IPS-NIHi7 (cell line): ENCODE data around the gene GIPC2.
"Not testable (repeated sequence)": the region's sequence is repeated elsewhere in the genome, so short reads cannot be mapped to it uniquely, and the experiment has no call there.

ENCODE experiments used
- DNase-seq: peaks from one replicate; pipeline ENCODE4 v3.0.0; 2012; ENCODE audit warnings: mixed read lengths; ENCODE audit errors: extremely low spot score

Gene GIPC2

DNA sequence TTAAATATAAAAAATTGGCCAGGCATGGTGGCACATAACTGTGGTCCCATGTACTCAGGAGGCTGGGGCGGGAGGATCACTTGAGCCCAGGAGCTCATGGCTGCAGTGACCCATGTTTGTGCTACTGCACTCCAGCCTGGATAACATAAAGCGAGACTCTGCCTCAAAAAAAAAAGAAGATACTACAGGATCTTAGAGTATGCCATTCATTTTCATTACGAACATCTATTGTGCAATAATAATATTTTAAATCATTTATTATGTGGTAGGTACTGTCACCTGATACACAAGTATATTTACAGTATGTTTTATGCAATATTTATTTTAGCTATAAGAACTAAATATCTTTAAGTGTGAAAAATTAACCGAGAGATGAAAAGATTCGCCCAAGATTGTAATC lies 9.3 kb upstream of the GIPC2 start:
- DNase-seq = no peak

DNA sequence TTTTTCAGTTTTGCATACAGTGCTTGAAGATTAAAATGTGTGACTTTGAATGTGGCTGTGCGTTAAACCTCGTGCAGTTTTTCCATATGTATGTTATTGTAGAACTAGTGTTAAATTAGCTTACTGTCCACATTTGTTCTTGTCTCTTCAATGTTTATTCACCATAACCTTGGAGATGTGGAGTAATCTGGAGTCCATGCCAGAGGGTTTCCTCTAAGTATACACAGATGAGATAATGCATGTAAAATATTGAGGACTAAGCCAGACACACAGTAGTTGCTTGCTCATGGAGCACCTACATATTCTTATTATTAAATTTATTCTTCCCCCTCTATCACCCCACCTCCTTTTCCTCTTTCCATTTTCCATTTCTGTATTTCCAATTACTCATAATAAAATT lies 7.7 kb upstream of the GIPC2 start:
- DNase-seq = no peak

DNA sequence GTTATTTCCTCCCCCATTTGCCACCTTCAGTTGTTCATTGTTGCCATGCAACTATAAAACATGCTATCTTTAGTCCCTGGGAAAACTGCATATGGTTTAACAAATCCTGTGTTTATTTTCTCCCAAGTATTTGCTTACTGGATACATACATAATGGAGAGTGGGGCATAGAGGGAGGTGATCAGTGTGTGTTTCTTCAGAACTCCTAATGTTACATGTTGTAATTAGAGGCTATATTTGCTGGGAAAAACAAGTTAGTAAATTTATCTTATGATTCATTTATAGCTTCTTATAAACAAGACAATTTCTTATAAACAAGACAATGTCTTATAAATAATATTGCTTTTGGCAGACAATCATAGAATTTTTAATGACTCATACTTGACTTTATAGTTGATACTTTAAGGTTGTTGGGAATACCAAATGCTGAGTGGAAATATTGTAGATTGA lies 7.3 kb upstream of the GIPC2 start:
- no peak for DNase-seq

DNA sequence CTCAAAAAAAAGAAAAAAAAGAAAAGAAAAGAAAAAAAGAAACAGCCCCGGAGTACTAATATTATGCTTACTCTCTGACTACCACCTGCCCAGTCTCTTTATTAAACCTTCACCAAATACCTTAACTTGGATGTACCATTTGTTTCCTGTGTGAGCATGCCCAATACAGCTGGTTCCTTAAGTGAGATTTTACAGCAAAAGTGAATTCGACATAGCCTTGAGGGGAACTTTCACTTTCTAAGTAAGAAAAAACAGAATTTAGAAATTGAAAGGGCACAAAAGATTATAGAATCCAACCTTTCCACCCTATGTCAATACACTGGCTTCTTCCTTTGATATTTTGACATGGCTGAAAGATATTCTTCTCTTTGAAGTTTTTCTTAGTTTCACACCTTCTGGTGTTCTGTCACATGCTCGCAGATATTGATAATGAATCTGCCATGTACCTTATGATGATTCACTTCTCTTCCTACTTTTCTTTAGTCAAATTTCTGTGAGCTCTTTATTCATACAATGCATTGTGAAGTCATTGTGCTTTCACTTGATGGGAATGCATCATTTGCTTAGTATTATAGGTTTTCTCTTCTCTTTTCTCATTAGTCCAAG lies 5.2 kb upstream of the GIPC2 start:
- no peak for DNase-seq

DNA sequence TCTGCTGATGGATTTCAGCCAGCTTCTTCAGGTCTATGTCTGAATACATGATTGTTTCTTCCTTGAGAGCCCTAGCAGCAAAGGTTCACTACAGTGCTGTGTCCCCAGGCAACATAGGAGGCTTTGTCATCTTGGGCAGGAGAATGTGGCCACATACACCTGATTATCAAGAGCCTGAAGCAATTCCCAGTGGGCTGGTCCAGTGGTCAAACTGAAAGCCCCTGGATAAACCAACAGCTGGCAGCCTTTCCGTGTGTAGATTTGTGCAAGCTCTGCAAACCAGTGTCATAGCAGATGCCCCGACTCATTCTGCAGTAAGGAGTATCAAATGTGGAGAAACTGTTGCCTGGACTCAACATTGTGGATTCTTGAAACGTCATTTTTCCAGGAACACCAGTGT lies 2.3 kb upstream of the GIPC2 start:
- no peak for DNase-seq

- DNase-seq = no peak
Observed at GRCh38 chr1:78044796-78045562, 787 bp upstream of the GIPC2 start.

DNA sequence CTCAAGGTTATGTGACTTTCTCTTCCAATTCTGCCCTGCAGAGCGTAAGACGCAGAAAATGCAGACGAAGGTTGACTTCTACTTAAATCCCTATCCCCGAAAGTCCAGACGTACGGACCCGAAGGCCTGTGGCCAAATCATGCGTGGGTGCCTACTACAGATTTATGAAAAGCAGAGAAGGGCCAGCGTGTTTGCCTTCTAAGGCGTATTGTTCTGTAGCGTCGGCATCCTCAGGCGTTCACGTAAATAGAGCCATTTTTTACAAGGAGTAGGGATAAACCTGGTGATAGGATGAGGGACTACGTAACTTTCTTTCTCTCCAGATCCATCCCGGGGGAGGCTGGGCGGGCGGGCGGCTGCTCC lies 222 bp upstream of the GIPC2 start:
- no peak for DNase-seq

GRCh38 chr1:78047106-78047505 lies 1.3 kb downstream of the GIPC2 start:
- no peak for DNase-seq

DNA sequence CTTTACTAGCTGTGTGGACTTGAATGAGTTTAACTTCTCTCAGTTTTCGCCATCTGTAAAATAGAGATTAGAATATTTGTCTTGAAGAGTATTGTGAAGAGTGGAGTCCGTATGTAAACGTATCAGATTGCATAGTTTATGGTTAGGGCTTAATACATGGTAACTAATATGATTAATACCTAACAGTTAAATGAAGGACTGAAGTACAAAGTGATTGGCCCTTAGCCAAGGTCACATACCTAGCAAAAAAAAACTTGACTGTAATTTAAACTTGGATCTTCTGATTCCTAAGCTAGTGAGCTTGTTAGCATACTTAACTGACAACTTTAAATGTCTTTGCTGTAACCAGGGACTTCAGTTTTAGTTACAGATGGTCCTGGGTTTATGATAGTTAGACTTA lies 1.9 kb downstream of the GIPC2 start:
- DNase-seq = no peak

DNA sequence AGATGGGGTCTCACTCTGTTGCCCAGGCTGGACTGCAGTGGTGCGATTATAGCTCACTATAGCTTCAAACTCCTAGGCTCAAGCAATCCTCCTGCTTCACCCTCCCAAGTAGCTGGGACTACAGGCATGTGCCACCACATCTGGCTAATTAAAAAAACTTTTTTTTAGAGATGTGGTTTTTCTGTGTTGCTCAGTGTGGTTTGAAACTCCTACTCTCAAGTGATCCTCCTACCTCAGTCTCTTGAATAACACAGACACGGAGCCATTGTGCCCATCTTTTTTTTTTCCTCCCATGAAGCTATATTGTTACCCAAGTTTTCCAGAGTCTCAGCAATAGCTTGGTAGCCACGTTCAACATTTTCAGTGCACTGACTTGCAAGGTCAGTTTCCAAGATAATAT lies 2.7 kb downstream of the GIPC2 start:
- DNase-seq = no peak

DNA sequence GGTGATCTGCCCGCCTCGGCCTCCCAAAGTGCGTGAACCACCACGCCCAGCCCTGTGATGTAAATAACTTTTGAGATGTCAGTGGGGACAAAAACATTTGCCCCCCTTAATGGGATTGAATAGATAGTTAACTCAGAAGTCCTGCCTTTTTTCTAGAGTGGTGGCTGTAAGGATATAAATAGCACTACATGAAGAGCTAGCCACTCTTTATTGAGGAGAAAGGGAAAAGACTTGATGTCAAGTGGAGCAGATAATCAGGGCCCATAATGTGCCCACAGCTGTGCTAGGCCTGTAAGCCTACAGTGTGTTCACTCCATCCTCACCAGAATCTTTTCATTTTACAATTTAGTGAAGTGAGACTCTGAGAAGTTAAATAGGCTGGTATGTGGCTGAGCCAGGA lies 3.6 kb downstream of the GIPC2 start:
- no peak for DNase-seq

- no peak for DNase-seq
Observed at GRCh38 chr1:78051005-78051404, 5.2 kb downstream of the GIPC2 start.

- DNase-seq = no peak
Observed at GRCh38 chr1:78052685-78053405, 7.1 kb downstream of the GIPC2 start.

DNA sequence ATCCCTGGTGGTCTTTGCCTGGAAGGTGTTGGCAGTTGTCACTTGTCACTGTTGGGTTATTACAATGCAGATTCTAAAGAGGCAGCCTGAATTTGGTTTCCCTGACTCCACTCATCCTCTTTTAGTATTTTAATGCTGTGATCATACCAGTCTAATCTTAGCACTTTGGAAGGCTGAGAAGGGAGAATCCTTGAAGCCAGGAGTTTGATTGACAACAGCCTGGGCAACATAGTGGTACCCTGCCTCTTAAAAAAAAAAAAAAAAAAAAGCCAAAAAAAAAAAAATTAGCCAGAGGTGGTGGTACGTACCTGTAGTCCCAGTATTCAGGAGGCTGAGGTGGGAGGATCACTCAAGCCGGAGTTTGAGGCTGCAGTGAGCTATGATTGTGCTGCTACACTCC lies 7.7 kb downstream of the GIPC2 start:
- DNase-seq = no peak

GRCh38 chr1:78054559-78054958 lies 8.8 kb downstream of the GIPC2 start:
- no peak for DNase-seq

GRCh38 chr1:78054972-78055371 lies 9.2 kb downstream of the GIPC2 start:
- no peak for DNase-seq

DNA sequence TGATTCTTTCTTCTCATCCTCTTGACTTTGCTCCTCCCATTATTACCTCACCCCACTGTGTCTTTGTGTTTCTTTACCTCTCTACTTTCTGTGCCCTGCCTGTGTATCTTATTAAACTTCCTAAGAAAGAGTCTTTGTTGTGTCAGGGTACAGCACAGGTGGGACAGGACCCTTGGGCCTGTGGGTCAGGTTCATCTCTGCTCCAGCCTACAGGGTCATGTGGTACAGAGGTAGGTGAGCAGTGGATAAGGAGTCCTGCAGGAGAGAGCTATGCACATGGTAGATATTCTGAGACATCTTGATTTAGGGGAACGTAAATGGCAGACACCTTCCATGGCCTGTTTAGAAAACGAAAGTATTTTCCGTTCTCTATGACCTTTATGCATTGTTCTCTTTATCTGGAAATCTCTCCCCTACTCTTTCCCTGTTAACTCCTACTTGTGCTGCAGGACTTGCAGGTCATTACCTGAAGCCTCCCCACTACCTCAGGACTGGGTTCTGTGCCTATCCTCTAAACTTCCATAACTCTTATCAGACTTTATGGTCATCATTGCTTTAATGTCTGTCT lies 9.9 kb downstream of the GIPC2 start:
- DNase-seq = no peak

DNA sequence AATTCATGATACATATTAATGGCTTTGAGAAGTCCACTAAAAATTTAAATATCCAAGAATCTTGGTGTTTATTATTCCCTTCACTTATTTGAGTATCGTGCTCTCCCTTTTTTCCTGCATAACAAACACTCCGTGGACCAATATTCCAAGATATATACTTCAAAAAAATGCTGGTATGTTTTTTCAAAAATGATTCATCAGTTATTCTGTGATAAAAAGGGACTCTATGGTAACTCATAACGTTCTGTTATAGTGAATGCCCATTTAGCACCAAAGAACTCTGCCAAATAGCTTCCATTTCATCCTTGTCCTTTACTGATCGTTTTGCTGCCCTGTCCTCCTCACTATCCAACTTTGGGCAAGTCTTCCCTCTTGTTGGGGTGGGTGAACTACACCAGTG lies 12.9 kb downstream of the GIPC2 start:
- DNase-seq = no peak

DNA sequence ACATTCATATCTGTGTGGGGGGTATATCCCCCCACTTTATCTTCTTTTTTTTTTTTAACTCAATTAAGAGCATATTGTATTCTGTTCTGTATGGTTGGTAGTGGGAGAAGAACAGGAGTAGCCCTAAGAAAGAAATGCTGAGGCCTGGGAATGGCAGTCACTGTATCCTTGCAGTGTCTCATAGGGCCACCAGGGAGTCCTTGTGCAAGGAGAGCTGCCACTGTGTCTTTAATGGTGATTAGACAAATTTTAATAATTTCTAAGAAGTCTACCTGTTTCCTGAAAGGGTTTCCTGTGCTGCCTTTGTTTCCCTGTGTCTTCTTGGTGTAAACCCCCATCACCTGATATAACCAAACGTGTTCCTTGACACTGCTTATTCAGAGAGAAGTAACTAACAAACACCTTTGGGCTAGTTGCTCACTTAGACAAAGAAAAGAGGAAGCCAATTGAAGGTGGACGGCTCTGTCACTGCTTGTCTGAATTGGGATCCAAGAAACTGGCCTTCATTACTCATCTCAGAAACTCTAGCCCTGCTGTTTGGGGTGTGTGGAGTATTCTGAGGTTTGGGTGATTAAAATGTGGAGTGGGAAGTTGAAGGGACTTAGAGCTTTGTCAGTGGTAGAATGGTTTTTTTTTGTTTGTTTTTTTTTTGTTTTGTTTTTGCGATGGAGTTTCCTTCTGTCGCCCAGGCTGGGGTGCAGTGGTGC lies 15.2 kb downstream of the GIPC2 start:
- DNase-seq = no peak

DNA sequence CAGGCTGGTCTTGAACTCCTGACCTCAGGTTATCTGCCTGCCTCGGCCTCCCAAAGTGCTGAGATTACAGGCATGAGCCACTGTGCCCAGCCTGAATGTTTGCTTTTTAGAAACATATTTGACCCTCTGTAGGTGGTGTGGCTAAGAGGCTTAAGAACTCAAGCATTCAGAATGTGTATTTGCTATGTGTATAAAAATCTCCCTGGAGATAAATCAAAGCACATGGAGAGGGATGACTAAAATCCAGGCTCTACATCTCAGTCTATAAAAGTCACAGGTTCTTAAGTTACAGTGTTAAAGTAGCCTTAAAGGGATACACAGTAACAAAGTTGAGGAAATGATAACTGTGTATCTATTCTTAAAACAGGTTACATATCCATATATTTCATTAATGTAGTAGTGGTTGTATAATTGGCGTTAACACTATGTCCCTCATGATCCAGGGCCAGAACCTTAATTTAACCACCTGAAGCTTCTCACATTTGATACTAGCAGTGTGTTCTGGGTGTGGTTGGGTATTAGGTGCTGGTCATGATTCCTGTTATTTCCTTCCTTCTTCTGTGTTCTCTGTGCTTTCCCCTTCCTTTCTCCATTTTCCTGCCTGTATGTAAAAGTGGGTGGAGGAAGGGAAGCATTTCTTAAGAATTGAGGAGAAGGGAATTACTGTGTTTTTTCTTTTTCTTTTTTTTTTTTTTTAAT lies 16.2 kb downstream of the GIPC2 start:
- no peak for DNase-seq

- DNase-seq = not testable (repeated sequence)
Observed at GRCh38 chr1:78064886-78065285, 19.1 kb downstream of the GIPC2 start.
